ENCODE data around the gene GRK4. TPM values are rescaled to one million over a fixed set of nuclear protein-coding genes. Genes with fewer than 3 reads are reported as not detected.

The GRK4 gene
- total and polyA plus RNA-seq, 2 experiments from 2014 or later, result 5.8 to 6.5 TPM

DNA sequence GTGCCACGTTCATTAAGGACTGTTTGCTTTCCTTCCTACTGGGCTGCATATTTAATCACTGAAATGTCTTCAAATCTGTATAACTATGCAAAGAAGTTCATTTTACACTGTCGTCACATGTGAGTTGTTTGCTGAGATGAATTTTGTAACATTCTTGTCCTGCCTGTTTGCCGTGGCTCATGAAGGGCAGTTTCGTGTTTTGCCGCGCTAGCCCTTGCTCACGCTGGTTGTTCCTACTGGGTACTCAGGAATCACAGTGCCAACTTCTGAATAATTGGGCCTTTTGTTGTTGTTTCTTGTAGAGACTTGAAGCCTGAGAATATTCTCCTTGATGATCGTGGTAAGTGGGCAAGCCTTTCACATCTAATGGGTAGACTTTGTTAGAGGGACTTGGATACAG, 58.7 kb downstream of the GRK4 start:
- Histone ChIP-seq H3K9me2 (ENCODE audit: insufficient read depth) (no peaks in the 10 kb centered on the region), H3K4me1 (ENCODE audit: insufficient read depth) (no peaks in the 10 kb centered on the region), H3K27ac (no peak overlapping the region), H3K9me3 (ENCODE audit: low read depth) (no peaks in the 10 kb centered on the region), H3K4me3 (no peak overlapping the region), H2AFZ (no peak overlapping the region), H3K27me3 (replicated peaks; ENCODE audit: insufficient read depth) (no peaks in the 10 kb centered on the region), H3K36me3 (ENCODE audit: low read depth) (no peaks in the 10 kb centered on the region), H3F3A (ENCODE audit: insufficient read depth) (no peaks in the 10 kb centered on the region), H4K20me1 (ENCODE audit: insufficient read depth) (no peaks in the 10 kb centered on the region), H3K79me2 (ENCODE audit: insufficient read depth) (no peaks in the 10 kb centered on the region), H3K9ac (no peak overlapping the region), H3K4me2 (ENCODE audit: unreplicated experiment) (no peak overlapping the region)
- in situ Hi-C loops (cut with MboI), result no loop called here
- DNase-seq, result no peak
- 83% methylated on average over 8 of the region's 8 CpGs for WGBS, 2 experiments (ENCODE audit: low coverage in 1 of 2, low lambda C conversion rate in 2 of 2, missing lambda C conversion rate in 2 of 2)
- TF ChIP-seq EZH2phosphoT487 (IDR thresholded peaks at IDR 0.05; ENCODE audit: insufficient read depth, low read depth), result no peak

DNA sequence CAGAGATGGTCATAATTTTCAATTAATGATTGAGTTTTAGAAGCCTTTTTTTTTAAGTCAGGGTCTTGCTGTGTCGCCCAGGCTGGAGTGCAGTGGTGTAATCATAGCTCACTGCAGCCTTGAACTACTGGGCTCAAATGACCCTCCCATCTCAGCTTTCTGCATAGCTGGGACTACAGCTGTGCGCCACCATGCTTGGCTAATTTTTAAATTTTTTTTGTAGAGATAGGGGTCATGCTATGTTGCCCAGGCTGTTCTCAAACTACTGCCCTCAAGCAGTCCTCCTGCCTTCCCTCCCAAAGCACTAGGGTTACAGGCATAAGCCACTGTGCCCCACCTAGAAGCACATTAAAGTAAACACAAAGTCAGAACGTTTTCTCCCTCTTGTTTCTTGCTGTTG, 59.3 kb downstream of the GRK4 start:
- in situ Hi-C loops (cut with MboI), result no loop called here
- H3K9me3 ChIP-seq (ENCODE audit: low read depth), result no peaks in the 10 kb centered on the region
- TF ChIP-seq EZH2phosphoT487 (IDR thresholded peaks at IDR 0.05; ENCODE audit: insufficient read depth, low read depth) (no peak), EZH2 (IDR thresholded peaks at IDR 0.05; ENCODE audit: insufficient read depth, poor library complexity, severe bottlenecking) (no peak)
- DNase-seq, result no peak
- no peak overlapping the region for H3K9ac ChIP-seq
- H3K4me2 ChIP-seq (ENCODE audit: unreplicated experiment), result no peak overlapping the region
- no peaks in the 10 kb centered on the region for H3K4me1 ChIP-seq (ENCODE audit: insufficient read depth)
- H3K79me2 ChIP-seq (ENCODE audit: insufficient read depth), result no peaks in the 10 kb centered on the region
- no peaks in the 10 kb centered on the region for H3K9me2 ChIP-seq (ENCODE audit: insufficient read depth)
- H3K27ac ChIP-seq, result no peak overlapping the region
- no peaks in the 10 kb centered on the region for H3K36me3 ChIP-seq (ENCODE audit: low read depth)
- no peaks in the 10 kb centered on the region for H4K20me1 ChIP-seq (ENCODE audit: insufficient read depth)
- H3K27me3 ChIP-seq (replicated peaks; ENCODE audit: insufficient read depth), result no peaks in the 10 kb centered on the region
- no peak overlapping the region for H3K4me3 ChIP-seq
- H2AFZ ChIP-seq, result no peak overlapping the region
- 53 to 58% methylated on average over 3 of the region's 3 CpGs for WGBS, 2 experiments (ENCODE audit: low coverage in 1 of 2, low lambda C conversion rate in 2 of 2, missing lambda C conversion rate in 2 of 2)
- no peaks in the 10 kb centered on the region for H3F3A ChIP-seq (ENCODE audit: insufficient read depth)

DNA sequence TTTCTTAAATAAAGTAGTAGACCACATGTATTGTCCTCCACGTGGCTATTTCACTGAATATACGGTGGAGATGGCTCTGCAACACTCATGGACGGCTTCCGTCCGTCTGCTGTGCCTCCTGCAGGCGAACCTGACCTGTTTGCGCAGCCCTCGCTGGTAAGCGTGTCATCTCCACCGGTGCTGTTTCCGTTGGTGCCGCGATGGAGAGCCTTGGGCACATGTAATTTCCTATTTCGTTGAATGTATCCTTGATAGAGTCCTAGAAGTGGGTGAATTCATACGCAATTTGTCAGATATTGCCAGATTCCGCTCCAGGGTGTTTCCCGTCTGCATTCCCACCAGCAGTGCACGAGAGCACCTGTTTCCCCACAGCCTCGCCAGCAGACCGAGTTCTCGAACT, 62.5 kb downstream of the GRK4 start:
- Histone ChIP-seq H3K27ac (no peak overlapping the region), H3K4me1 (ENCODE audit: insufficient read depth) (no peaks in the 10 kb centered on the region), H3K27me3 (replicated peaks; ENCODE audit: insufficient read depth) (no peaks in the 10 kb centered on the region), H3K36me3 (ENCODE audit: low read depth) (no peaks in the 10 kb centered on the region), H3K4me3 (no peak overlapping the region), H3K9ac (no peak overlapping the region), H4K20me1 (ENCODE audit: insufficient read depth) (no peaks in the 10 kb centered on the region), H3F3A (ENCODE audit: insufficient read depth) (no peaks in the 10 kb centered on the region), H3K9me2 (ENCODE audit: insufficient read depth) (no peaks in the 10 kb centered on the region), H3K79me2 (ENCODE audit: insufficient read depth) (no peaks in the 10 kb centered on the region), H3K9me3 (ENCODE audit: low read depth) (no peaks in the 10 kb centered on the region), H2AFZ (no peak overlapping the region), H3K4me2 (ENCODE audit: unreplicated experiment) (no peak overlapping the region)
- 91 to 92% methylated on average over 21 of the region's 21 CpGs for WGBS, 2 experiments (ENCODE audit: low coverage in 1 of 2, low lambda C conversion rate in 2 of 2, missing lambda C conversion rate in 2 of 2)
- in situ Hi-C loops (cut with MboI), result no loop called here
- DNase-seq, result no peak
- TF ChIP-seq EZH2 (IDR thresholded peaks at IDR 0.05; ENCODE audit: insufficient read depth, poor library complexity, severe bottlenecking), result no peak
- no peak for TF ChIP-seq EZH2phosphoT487 (IDR thresholded peaks at IDR 0.05; ENCODE audit: insufficient read depth, low read depth)

DNA sequence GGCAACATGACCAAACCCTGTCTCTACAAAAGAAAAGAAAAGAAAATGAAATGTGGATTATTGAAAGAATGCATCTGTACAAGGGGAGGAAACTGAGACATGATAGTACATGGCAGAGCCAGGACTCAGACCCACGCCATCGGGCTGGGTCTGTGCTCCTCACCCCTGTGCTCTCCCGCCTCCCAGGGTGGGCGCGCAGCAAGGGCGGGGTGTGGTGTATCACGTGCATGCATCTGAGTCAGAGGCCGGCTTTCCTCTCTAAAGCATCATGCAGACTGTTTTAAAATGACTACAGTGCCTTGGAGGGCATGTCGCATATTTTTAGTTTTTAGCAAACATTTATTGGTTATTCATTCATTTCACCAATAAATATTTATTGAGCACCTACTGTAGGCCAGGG, 63.2 kb downstream of the GRK4 start:
- H3K27ac ChIP-seq, result no peak overlapping the region
- no peak for DNase-seq
- no peaks in the 10 kb centered on the region for H3K36me3 ChIP-seq (ENCODE audit: low read depth)
- H3K9me2 ChIP-seq (ENCODE audit: insufficient read depth), result no peaks in the 10 kb centered on the region
- no peak overlapping the region for H3K4me3 ChIP-seq
- no peak overlapping the region for H3K4me2 ChIP-seq (ENCODE audit: unreplicated experiment)
- H4K20me1 ChIP-seq (ENCODE audit: insufficient read depth), result no peaks in the 10 kb centered on the region
- no peak overlapping the region for H2AFZ ChIP-seq
- WGBS, 2 experiments (ENCODE audit: low coverage in 1 of 2, low lambda C conversion rate in 2 of 2, missing lambda C conversion rate in 2 of 2), result 73 to 74% methylated on average over 9 of the region's 9 CpGs
- no peaks in the 10 kb centered on the region for H3F3A ChIP-seq (ENCODE audit: insufficient read depth)
- no peaks in the 10 kb centered on the region for H3K27me3 ChIP-seq (replicated peaks; ENCODE audit: insufficient read depth)
- no peaks in the 10 kb centered on the region for H3K79me2 ChIP-seq (ENCODE audit: insufficient read depth)
- in situ Hi-C loops (cut with MboI), result no loop called here
- TF ChIP-seq EZH2 (IDR thresholded peaks at IDR 0.05; ENCODE audit: insufficient read depth, poor library complexity, severe bottlenecking) (no peak), EZH2phosphoT487 (IDR thresholded peaks at IDR 0.05; ENCODE audit: insufficient read depth, low read depth) (no peak)
- H3K4me1 ChIP-seq (ENCODE audit: insufficient read depth), result no peaks in the 10 kb centered on the region
- no peak overlapping the region for H3K9ac ChIP-seq
- H3K9me3 ChIP-seq (ENCODE audit: low read depth), result no peaks in the 10 kb centered on the region

DNA sequence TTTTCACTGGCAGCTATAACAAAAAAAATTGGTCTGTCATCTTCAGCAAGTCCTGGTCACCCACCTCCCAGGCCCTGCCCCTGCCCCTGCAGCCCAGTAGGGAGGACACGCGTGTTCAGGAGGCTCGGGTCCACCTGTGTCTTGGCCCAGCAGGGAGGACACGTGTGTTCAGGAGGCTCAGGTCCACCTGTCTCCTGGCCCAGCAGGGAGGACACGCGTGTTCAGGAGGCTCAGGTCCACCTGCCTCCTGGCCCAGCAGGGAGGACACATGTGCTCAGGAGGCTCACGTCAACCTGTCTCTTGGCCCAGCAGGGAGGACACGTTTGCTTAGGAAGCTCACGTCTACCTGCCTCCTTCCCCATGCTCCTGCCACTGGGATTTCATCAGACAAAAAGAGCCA, 66.1 kb downstream of the GRK4 start:
- Histone ChIP-seq H3K27ac (no peak overlapping the region), H3K27me3 (replicated peaks; ENCODE audit: insufficient read depth) (no peaks in the 10 kb centered on the region), H3K9me3 (ENCODE audit: low read depth) (no peaks in the 10 kb centered on the region), H4K20me1 (ENCODE audit: insufficient read depth) (no peaks in the 10 kb centered on the region), H3K79me2 (ENCODE audit: insufficient read depth) (no peaks in the 10 kb centered on the region), H3K4me2 (ENCODE audit: unreplicated experiment) (no peak overlapping the region), H2AFZ (no peak overlapping the region), H3K4me3 (no peak overlapping the region), H3K36me3 (ENCODE audit: low read depth) (no peaks in the 10 kb centered on the region), H3K9ac (no peak overlapping the region), H3K9me2 (ENCODE audit: insufficient read depth) (no peaks in the 10 kb centered on the region), H3K4me1 (ENCODE audit: insufficient read depth) (no peaks in the 10 kb centered on the region), H3F3A (ENCODE audit: insufficient read depth) (no peaks in the 10 kb centered on the region)
- DNase-seq, result no peak
- in situ Hi-C loops (cut with MboI), result no loop called here
- TF ChIP-seq EZH2 (IDR thresholded peaks at IDR 0.05; ENCODE audit: insufficient read depth, poor library complexity, severe bottlenecking) (no peak), EZH2phosphoT487 (IDR thresholded peaks at IDR 0.05; ENCODE audit: insufficient read depth, low read depth) (no peak)
- WGBS, 2 experiments (ENCODE audit: low coverage in 1 of 2, low lambda C conversion rate in 2 of 2, missing lambda C conversion rate in 2 of 2), result 94 to 95% methylated on average over 9 of the region's 9 CpGs

All from GM23248 (cell line).